Stimulated activated CD8-positive, alpha-beta memory T cell treated with anti-CD3 and anti-CD28 coated beads, Interleukin-15, amount 100 ng/mL, for 1 hour (primary cell): ENCODE data around the gene SPTLC2.

Experiments used
- DNase-seq: peaks from one replicate; pipeline ENCODE4 v3.0.0-alpha.2; 2020; ENCODE audit warnings: low read depth

SPTLC2 gene

DNA sequence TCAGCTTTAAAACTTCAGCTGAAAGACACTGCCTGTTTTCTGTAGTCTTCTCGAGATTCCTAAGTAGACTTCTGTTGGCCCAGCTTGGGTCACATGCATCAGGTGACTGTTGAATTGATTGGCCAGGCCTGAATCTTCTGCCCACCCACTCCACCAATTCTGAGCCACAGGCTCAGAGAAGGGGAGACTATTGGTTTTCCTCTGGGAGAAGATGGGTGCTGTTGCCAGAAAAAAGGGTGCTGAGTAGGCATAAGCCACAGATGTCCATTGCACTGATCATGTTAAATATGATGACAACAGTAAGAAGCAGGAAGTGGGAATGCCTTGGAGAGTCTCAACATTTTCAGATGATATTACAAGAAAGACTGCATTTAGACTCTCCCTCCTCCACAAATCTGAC is 6.8 kb upstream of the SPTLC2 start:
- DNase-seq, result no peak

DNA sequence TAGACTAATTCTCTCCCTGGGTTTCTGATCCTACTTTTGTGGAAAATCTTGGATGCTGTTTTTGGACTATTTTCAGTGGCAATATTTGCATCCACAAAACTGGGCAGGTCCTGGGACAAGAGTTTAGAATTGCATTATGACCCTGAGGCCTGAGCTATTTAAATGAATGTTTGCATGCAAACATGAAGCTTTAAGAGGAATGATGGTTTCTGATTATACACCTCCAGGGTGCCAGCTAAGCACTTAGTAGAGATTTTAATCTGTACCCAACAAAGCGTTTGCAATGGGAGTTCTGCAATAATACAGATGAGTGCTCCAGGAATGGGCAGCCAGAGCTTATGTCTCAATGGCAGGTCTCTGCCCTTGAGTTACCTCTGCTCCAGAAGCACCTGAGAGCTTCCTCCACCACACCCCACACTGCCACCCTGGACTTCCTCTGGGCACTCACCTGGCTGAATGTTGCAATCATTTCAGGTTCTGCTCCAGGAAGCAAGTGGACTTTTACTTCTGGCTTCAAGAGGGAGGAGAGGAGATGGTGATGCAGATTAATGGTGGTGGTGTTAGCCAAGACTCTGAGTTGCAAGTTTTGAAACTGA is 6.0 kb upstream of the SPTLC2 start:
- no peak for DNase-seq

GRCh38 chr14:77620222-77620870 is 3.9 kb upstream of the SPTLC2 start:
- no peak for DNase-seq

- no peak for DNase-seq
These were observed 2.0 kb upstream of the SPTLC2 start for GRCh38 chr14:77618381-77618970.

GRCh38 chr14:77616133-77616453 is 344 bp downstream of the SPTLC2 start:
- no peak for DNase-seq

DNA sequence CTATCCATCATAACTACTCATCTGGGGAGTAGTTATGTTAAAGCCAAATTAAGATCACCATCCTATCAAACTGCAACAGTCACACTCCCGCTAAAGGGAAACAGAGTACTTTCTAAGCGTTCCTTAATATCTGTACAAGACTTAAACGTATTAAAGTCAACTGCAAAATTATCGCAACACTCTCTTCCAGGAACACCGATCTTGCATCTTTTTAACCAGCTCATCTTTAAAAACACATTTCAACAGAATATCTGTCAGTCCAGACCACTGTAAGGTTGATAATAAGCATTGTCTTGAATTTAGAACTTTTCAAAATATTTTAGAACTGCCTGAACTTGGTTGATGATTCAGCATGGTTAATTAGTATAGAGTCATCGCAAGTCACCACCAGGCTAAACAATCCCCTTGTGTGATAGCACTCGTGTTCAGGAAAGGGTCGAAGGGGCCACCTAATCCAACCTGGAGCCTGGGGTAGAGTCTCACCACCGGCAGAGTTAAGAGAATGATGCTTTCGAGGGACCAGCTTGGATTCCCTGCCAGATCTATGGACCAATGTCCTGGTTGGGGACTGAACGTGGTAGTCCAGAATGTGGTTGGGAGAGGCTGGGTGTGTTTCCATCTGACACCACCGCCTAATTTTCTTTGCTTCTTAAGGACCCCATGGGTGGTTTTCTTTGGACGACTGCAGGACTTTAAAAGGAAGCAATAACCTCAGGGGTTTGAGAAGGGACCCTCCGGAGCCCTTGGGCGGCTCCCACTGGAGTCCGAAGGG is 890 bp downstream of the SPTLC2 start:
- DNase-seq, result no peak

DNA sequence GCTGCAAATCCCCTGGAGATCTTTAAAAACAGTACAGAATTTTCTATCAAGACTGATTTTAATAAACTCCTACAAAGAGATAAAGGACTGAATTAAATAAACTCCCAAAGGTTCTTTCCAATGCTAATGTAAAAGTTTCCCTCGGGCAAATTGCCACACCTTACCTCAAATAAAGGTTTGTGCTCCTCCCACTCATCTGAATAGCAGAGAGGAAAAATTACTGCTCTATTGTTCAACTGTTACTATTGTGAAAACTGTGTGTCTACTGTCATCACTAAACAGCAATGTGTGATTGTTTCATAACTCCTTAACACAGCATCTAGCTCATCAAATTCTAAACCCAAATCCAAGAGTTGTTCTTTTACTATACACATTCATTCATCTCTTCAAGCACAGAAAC is 3.2 kb downstream of the SPTLC2 start:
- no peak for DNase-seq

GRCh38 chr14:77612011-77612620 is 4.3 kb downstream of the SPTLC2 start:
- no peak for DNase-seq

DNA sequence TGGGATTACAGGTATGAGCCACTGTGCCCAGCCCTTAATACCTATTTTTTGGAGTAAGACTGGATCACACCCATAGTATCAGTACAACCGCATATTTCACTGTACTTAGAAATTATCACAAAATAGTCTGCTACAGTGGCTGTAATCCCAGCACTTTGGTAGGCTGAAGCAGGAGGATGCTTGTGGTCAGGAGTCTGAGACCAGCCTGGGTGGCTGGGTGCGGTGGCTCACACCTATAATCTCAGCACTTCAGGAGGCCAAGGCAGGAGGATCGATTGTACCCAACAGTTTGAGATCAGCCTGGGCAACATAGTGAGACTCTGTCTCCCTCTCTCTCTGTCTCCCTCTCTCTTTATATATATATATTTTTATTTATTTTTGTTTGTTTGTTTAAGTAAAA is 5.9 kb downstream of the SPTLC2 start:
- no peak for DNase-seq

GRCh38 chr14:77609922-77610321 is 6.5 kb downstream of the SPTLC2 start:
- no peak for DNase-seq

DNA sequence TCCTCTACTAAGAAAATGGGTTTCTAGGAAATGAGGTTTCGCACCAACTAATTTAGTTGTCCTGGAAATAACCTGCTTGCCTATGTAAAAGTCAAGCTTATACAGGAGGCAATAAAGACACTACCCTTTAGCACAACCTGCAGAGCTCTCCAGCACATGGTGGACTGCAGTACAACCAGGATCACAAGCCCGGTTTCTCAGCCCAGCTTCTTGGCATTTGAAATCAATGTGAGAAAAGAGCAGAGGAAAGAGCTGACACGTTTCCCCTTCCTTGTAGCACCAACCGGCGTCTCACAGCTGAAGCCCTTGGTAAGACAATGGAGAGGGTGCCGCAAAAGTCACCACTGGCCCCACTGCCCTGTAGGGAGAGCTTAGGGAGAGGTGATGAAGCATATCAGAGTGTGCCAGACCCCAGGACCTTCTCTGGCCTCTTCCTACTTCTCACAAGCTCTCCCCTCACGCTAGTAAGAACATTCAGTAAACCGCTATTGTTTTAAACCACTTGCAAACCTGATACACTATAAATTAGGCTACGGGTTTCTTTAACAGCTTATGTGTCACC is 8.6 kb downstream of the SPTLC2 start:
- no peak for DNase-seq

DNA sequence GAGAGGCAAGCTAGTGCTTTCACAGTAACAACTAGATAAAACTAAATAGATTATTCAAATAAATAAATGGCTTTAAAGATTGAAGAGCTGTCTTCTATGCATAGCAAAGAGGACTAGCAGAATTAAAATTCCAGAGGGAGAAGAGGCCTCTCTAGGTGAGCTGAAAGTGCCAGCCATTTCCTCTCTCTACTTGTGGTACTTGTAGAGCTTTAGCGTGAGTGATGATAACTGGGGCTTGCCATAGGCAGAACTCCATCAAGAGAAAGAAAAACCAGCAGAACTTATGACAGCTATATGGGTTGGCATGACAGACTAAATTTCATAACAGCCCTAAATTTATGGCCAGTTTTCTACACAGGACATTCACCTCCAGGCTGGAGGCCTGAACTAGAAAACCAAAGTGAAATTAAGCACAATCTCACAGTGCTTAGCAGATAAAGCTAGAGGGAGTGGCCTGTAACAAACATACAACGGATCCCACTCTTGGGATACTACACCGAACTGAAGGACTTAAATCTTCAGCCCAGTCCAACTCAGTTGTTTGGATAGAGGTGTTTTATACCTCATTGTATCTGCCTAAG is 11.0 kb downstream of the SPTLC2 start:
- DNase-seq, result no peak

DNA sequence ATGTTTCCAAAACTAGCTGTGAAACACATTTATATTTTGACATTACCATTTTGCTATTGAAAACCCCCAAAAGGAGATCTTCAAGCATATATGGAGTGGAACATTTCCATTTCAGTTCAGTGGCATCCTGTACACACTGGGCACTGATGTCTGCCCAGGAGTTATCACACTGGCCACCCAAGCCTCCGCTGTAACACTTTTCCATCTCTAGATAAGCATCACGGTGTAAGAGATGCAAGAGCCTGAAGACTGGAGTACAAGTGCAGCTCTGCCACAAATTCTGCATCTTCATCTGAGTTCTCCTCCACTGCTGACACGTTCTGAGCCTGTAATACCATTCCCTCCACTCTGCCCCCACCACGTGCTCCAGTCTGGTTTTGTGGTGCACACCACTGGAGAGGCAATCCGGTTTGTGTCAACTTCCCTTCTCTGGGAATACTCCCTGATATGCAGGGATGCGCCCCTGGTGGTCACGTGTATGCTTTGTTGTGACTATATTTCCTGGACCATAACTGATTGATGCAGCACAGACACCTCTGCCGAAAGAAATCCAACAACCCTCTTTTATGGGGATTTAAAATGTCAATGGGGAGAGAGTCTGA is 12.7 kb downstream of the SPTLC2 start:
- no peak for DNase-seq

- DNase-seq, result no peak
These were observed 13.4 kb downstream of the SPTLC2 start for GRCh38 chr14:77603031-77603430.

DNA sequence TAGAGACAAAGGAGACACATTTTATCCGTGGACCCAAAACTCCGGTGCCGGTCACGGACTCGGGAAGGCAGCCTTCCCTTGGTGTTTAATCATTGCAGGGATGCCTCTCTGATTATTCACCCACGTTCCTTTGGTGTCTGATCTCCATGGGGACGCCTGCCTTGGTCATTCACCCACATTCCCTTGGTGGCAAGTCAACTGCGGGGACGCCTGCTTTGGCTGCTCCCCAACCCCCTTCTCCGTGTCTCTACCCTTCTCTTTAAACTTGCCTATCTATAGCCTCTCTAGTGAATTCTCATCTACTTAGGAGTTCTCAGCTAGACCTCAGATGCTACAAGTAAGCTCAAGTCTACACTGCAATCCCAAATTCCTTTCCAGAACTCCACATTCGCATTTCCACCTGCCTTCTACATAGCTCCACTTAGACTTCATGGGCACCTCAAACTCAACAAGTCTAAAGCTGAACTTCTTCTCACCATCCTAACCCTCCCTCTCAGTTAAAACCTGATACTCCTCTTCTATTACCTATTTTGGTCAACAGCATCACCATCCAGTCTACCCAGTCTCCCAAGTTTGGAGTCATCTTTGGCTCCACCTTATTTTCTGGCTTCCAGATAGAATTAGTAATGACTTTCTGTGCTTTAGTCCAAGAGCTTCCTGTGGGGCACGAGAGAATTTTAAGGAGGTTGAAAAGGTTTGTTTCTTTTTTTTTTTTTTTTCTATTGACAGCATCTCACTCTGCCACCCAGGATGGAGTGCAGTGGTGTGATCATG is 14.4 kb downstream of the SPTLC2 start:
- no peak for DNase-seq

GRCh38 chr14:77599889-77600288 is 16.5 kb downstream of the SPTLC2 start:
- DNase-seq, result no peak

- DNase-seq, result no peak
These were observed 17.9 kb downstream of the SPTLC2 start for GRCh38 chr14:77598366-77599070.

DNA sequence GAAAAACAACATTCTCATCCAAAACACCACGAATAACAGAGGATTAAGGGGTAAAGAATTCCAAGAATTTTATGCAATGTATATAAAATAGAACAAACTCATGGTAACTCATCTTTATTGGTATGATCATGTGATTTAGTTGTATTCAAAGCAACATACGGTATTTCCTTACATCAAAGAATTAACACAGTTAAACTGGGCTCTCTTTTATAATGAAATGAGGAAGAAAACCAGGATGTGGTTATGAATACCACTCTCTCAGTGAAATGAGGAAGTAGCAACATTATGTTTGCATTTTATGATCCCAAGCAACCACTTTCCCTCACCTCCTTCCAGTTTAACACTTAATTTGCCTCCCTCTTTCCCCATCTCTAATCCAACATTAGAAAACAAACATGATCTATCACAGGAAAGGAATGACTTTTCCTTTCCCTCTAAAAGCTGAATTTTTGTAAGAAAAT is 22.9 kb downstream of the SPTLC2 start:
- no peak for DNase-seq

DNA sequence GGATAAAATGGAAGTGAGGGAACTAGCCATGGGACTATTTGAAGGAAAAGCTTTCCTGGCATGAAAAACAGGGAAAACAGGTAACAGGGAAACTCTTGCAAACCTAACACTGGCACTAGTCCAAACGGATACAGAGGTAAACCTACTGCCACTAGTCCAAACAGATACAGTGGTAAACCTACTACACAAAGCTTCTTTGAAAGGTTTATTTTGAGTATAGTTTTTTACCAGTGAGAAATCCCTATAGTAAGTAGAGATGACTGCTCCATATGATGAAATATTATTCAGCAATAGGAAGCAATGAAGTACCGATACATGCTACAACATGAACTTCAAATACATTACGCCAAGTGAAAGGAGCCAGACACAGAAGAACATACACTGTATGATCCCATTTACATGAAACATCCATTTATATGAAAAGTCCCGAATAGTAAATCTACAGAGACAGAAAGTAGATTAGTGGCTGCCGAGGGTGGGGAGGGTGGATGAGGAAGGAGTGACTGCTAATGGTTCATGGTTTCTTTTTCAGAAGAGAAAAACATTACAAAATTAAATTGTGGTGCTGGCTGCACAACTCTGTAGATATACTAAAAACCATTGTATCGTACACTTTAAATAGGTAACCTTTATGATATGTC is 25.5 kb downstream of the SPTLC2 start:
- no peak for DNase-seq

GRCh38 chr14:77589099-77589498 is 27.3 kb downstream of the SPTLC2 start:
- DNase-seq, result no peak
